Measurements from ENCODE around the gene SLC35G3.
"Not testable (repeated sequence)": the region's sequence is repeated elsewhere in the genome, so short reads cannot be mapped to it uniquely, and the experiment has no call there.

The SLC35G3 gene

GRCh38 chr17:35174835-35175334 lies 19.3 kb downstream of the SLC35G3 start:
- no peak overlapping the region for H4K8ac ChIP-seq (ENCODE audit: low read depth, low read length)
- no peaks in the 10 kb centered on the region for H3K79me1 ChIP-seq (ENCODE audit: low read length)
- H3K27ac ChIP-seq (ENCODE audit: low read depth, low read length), result no peak overlapping the region
- H3K18ac ChIP-seq (ENCODE audit: low read length), result no peak overlapping the region
- H3K27me3 ChIP-seq (ENCODE audit: insufficient read depth, low read length), result no peaks in the 10 kb centered on the region
- H2BK5ac ChIP-seq (ENCODE audit: low read depth, low read length, poor library complexity), result no peak overlapping the region
- H2AFZ ChIP-seq (ENCODE audit: insufficient read depth, low read length, poor library complexity), result no peak overlapping the region
- no peak overlapping the region for H2BK120ac ChIP-seq (ENCODE audit: insufficient read depth, low read length, poor library complexity)
- H4K12ac ChIP-seq (ENCODE audit: low read depth, low read length), result no peak overlapping the region
- H2BK12ac ChIP-seq (ENCODE audit: low read length), result no peak overlapping the region
- no peaks in the 10 kb centered on the region for H3K36me3 ChIP-seq (ENCODE audit: control insufficient read depth in 1 of 2, insufficient read depth in 2 of 2, low read length in 2 of 2)
- H4K91ac ChIP-seq (ENCODE audit: low read depth, low read length), result no peak overlapping the region
- no peak overlapping the region for H3K4me2 ChIP-seq (ENCODE audit: low read length)
- no peaks in the 10 kb centered on the region for H3K79me2 ChIP-seq (ENCODE audit: control insufficient read depth, insufficient read depth, low read length, poor library complexity)
- no peak overlapping the region for H3K14ac ChIP-seq (ENCODE audit: low read length)
- H3K9ac ChIP-seq (ENCODE audit: low read length), result no peak overlapping the region
- no peak for DNase-seq
- no peak overlapping the region for H2AK5ac ChIP-seq (ENCODE audit: low read length)
- H3K9me3 ChIP-seq (ENCODE audit: insufficient read depth, low read depth, low read length), result peaks cover 1% of the 10 kb centered on the region
- H3K4me3 ChIP-seq (ENCODE audit: low read depth, low read length), result no peak overlapping the region
- H3K4ac ChIP-seq (ENCODE audit: low read depth, low read length), result no peak overlapping the region
- WGBS (ENCODE audit: extremely low coverage, insufficient coverage, insufficient read length), result 100% methylated on average over 1 of the region's 2 CpGs
- no peaks in the 10 kb centered on the region for H3K4me1 ChIP-seq (ENCODE audit: control insufficient read depth in 1 of 2, insufficient read depth in 2 of 2, low read length in 2 of 2)
- no peak overlapping the region for H3K23ac ChIP-seq (ENCODE audit: low read length)

- not testable (repeated sequence) for H3K36me3 ChIP-seq (ENCODE audit: control insufficient read depth in 1 of 2, insufficient read depth in 2 of 2, low read length in 2 of 2); H3K9me3 ChIP-seq (ENCODE audit: insufficient read depth, low read depth, low read length); H3K79me1 ChIP-seq (ENCODE audit: low read length); H3K79me2 ChIP-seq (ENCODE audit: control insufficient read depth, insufficient read depth, low read length, poor library complexity); H3K4me3 ChIP-seq (ENCODE audit: low read depth, low read length); H4K91ac ChIP-seq (ENCODE audit: low read depth, low read length); H3K4me2 ChIP-seq (ENCODE audit: low read length); H3K18ac ChIP-seq (ENCODE audit: low read length); H2AFZ ChIP-seq (ENCODE audit: insufficient read depth, low read length, poor library complexity); H3K4ac ChIP-seq (ENCODE audit: low read depth, low read length); H3K23ac ChIP-seq (ENCODE audit: low read length); H3K9ac ChIP-seq (ENCODE audit: low read length); H2BK12ac ChIP-seq (ENCODE audit: low read length); H2AK5ac ChIP-seq (ENCODE audit: low read length); H3K14ac ChIP-seq (ENCODE audit: low read length); H3K4me1 ChIP-seq (ENCODE audit: control insufficient read depth in 1 of 2, insufficient read depth in 2 of 2, low read length in 2 of 2); H4K12ac ChIP-seq (ENCODE audit: low read depth, low read length); H3K27me3 ChIP-seq (ENCODE audit: insufficient read depth, low read length); H2BK120ac ChIP-seq (ENCODE audit: insufficient read depth, low read length, poor library complexity); H4K8ac ChIP-seq (ENCODE audit: low read depth, low read length); H2BK5ac ChIP-seq (ENCODE audit: low read depth, low read length, poor library complexity); H3K27ac ChIP-seq (ENCODE audit: low read depth, low read length)
- DNase-seq, result peak; percentile 80 to 85
- no CpG with 5 or more reads among the region's 3 CpGs for WGBS (ENCODE audit: extremely low coverage, insufficient coverage, insufficient read length)
Measured at GRCh38 chr17:35172321-35172720, 21.9 kb downstream of the SLC35G3 start.

- Histone ChIP-seq H3K36me3 (ENCODE audit: control insufficient read depth in 1 of 2, insufficient read depth in 2 of 2, low read length in 2 of 2) (no peaks in the 10 kb centered on the region), H3K18ac (ENCODE audit: low read length) (no peak overlapping the region)
- no CpG with 5 or more reads among the region's 2 CpGs for WGBS (ENCODE audit: extremely low coverage, insufficient coverage, insufficient read length)
Measured at GRCh38 chr17:35171834-35172233, 22.4 kb downstream of the SLC35G3 start.

GRCh38 chr17:35170968-35171771 lies 23.0 kb downstream of the SLC35G3 start:
- Histone ChIP-seq H2AK5ac (ENCODE audit: low read length) (no peak overlapping the region), H4K91ac (ENCODE audit: low read depth, low read length) (no peak overlapping the region), H3K4me2 (ENCODE audit: low read length) (no peak overlapping the region), H3K9ac (ENCODE audit: low read length) (no peak overlapping the region), H2AFZ (ENCODE audit: insufficient read depth, low read length, poor library complexity) (no peak overlapping the region), H3K18ac (ENCODE audit: low read length) (no peak overlapping the region), H2BK5ac (ENCODE audit: low read depth, low read length, poor library complexity) (no peak overlapping the region), H2BK120ac (ENCODE audit: insufficient read depth, low read length, poor library complexity) (no peak overlapping the region), H3K23ac (ENCODE audit: low read length) (no peak overlapping the region), H3K4ac (ENCODE audit: low read depth, low read length) (no peak overlapping the region), H3K79me1 (ENCODE audit: low read length) (no peaks in the 10 kb centered on the region), H2BK12ac (ENCODE audit: low read length) (no peak overlapping the region), H4K12ac (ENCODE audit: low read depth, low read length) (no peak overlapping the region), H3K27me3 (ENCODE audit: insufficient read depth, low read length) (no peaks in the 10 kb centered on the region), H3K27ac (ENCODE audit: low read depth, low read length) (no peak overlapping the region), H3K4me3 (ENCODE audit: low read depth, low read length) (no peak overlapping the region), H3K14ac (ENCODE audit: low read length) (no peak overlapping the region), H4K8ac (ENCODE audit: low read depth, low read length) (no peak overlapping the region), H3K9me3 (ENCODE audit: insufficient read depth, low read depth, low read length) (peaks cover 2% of the 10 kb centered on the region), H3K79me2 (ENCODE audit: control insufficient read depth, insufficient read depth, low read length, poor library complexity) (no peaks in the 10 kb centered on the region), H3K4me1 (ENCODE audit: control insufficient read depth in 1 of 2, insufficient read depth in 2 of 2, low read length in 2 of 2) (no peaks in the 10 kb centered on the region), H3K36me3 (ENCODE audit: control insufficient read depth in 1 of 2, insufficient read depth in 2 of 2, low read length in 2 of 2) (no peaks in the 10 kb centered on the region)
- no CpG with 5 or more reads among the region's 18 CpGs for whole genome bisulfite sequencing (ENCODE audit: extremely low coverage, insufficient coverage, insufficient read length)
- peak in 1 of 2 donors; percentile 59 for DNase-seq

More at GRCh38 chr17:35171834-35172233, 22.4 kb downstream of the SLC35G3 start:
- Histone ChIP-seq H2BK12ac (ENCODE audit: low read length) (no peak overlapping the region), H3K79me1 (ENCODE audit: low read length) (no peaks in the 10 kb centered on the region), H4K8ac (ENCODE audit: low read depth, low read length) (no peak overlapping the region), H4K91ac (ENCODE audit: low read depth, low read length) (no peak overlapping the region), H2AK5ac (ENCODE audit: low read length) (no peak overlapping the region), H2BK5ac (ENCODE audit: low read depth, low read length, poor library complexity) (no peak overlapping the region), H3K27ac (ENCODE audit: low read depth, low read length) (no peak overlapping the region), H3K4me2 (ENCODE audit: low read length) (no peak overlapping the region), H3K4me1 (ENCODE audit: control insufficient read depth in 1 of 2, insufficient read depth in 2 of 2, low read length in 2 of 2) (no peaks in the 10 kb centered on the region), H3K9me3 (ENCODE audit: insufficient read depth, low read depth, low read length) (peaks cover 2% of the 10 kb centered on the region), H3K9ac (ENCODE audit: low read length) (no peak overlapping the region), H4K12ac (ENCODE audit: low read depth, low read length) (no peak overlapping the region), H2BK120ac (ENCODE audit: insufficient read depth, low read length, poor library complexity) (no peak overlapping the region), H2AFZ (ENCODE audit: insufficient read depth, low read length, poor library complexity) (no peak overlapping the region), H3K14ac (ENCODE audit: low read length) (no peak overlapping the region), H3K4ac (ENCODE audit: low read depth, low read length) (no peak overlapping the region), H3K4me3 (ENCODE audit: low read depth, low read length) (no peak overlapping the region), H3K27me3 (ENCODE audit: insufficient read depth, low read length) (no peaks in the 10 kb centered on the region), H3K23ac (ENCODE audit: low read length) (no peak overlapping the region), H3K79me2 (ENCODE audit: control insufficient read depth, insufficient read depth, low read length, poor library complexity) (no peaks in the 10 kb centered on the region)
- peak in 1 of 2 donors; percentile 68 for DNase-seq

Data from trophoblast cell (in vitro differentiated cells and primary cell).